GDM1 (cell line): Measurements from ENCODE around the gene NME3.

Source experiments
- DNase-seq: peaks from one replicate; lab custom pipeline; 2025; lab: John Stamatoyannopoulos, UW

Gene NME3

GRCh38 chr16:1793578-1794220 is 22.4 kb upstream of the NME3 start, which contains the start of gene IGFALS:
IGFALS (minus strand) TSS chr16:1793705; CDS start chr16:1793652, 53 bp downstream.
- no peak for DNase-seq

DNA sequence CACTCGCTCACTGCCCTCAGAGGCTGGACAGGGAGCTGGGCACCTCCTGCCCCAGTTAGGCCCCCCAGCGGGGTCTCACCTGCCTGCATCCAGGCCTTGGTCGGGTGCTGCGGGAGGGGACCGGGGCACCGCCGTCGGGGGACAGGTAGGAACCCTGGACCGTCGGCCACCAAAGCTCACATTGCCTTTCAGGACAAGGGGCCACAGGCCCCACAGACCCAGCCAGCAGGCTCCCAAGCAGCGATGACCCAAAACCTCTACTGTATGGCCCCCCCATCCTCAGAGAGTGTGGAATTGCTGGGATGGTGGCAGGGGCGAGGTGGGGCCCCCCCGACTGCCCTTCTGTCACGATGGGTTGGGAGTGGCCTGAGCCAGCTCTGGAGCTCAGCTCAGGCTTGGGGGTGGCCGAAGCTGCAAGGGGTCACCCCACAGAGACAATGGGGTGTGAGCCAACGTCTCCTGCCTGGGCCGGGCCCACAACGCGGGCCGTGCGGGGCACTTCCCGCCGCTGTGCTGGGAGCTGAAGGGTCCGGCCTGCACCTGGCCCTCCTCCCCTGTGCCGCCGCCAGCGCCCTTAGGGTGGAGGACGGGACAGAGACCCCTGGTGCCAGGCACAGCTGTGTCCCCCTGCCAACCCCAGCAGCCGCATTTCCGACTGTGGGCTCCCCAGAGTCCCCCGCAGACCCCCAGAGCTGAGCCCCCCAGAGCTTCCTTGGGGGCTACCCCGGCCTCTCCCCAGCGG is 21.7 kb upstream of the NME3 start:
- DNase-seq = no peak

DNA sequence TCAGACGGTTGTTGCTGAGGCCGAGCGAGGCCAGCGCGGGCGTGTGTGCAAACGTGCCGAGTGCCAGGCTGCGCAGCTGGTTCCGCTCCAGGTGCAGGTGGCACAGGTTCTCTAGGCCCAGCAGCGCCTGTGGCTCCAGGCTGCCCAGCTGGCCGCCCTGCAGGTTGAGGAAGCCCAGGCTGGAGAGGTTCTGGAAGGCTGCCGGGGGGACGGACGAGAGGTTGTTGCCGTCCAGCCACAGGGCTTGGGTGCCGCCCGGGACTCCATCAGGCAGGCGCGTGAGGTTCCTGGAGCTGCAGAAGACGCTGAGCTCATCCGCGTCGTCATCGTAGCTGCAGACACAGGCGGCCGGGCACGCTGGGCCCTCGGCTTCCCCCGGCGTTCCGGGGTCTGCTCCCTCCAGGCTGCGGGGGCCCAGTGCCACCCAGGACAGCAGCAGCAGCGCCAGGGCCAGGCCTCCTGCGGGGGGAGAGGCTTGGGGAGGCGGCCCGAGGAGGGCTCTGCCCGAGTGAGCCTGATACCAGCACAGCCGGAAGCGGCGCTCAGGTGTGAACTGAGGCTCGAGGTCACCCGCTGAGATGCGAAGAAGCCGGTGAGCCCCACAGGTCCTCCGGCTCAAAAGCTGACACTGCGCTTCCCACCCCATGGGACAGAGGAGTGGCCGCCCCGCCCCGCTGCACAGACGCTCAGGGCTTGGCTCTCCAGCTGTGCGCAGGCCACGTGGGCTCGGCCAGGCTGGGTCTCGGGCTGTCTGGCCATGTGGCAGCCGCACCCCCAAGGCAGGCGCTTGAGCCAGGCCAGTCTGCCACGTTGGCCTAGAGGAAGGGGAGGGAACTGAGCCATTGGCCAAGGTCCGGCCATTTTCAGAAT is 20.8 kb upstream of the NME3 start:
- no peak for DNase-seq

GRCh38 chr16:1791256-1791942 is 20.1 kb upstream of the NME3 start:
- no peak for DNase-seq

- no peak for DNase-seq
These were observed 19.4 kb upstream of the NME3 start for GRCh38 chr16:1790611-1791255.

DNA sequence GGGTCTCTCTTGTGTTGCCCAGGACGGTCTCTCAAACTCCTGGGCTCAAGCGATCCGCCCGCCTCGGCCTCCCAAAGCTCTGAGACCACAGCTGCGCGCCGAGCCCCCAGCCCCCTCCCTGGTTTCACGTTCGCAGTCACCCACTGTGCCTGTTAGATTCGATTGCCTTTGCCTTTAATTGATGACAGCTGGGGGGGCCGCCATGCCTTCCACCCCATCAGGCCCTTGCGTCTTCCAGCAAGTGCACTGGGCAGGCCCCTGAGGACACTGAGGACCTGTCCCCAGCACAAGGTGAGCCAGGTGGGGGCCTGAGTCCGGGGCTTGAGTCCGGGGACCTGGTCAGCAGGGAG is 18.9 kb upstream of the NME3 start:
- DNase-seq = no peak

GRCh38 chr16:1789643-1790045 is 18.3 kb upstream of the NME3 start:
- no peak for DNase-seq

- no peak for DNase-seq
These were observed 17.4 kb upstream of the NME3 start for GRCh38 chr16:1788708-1789100.

DNA sequence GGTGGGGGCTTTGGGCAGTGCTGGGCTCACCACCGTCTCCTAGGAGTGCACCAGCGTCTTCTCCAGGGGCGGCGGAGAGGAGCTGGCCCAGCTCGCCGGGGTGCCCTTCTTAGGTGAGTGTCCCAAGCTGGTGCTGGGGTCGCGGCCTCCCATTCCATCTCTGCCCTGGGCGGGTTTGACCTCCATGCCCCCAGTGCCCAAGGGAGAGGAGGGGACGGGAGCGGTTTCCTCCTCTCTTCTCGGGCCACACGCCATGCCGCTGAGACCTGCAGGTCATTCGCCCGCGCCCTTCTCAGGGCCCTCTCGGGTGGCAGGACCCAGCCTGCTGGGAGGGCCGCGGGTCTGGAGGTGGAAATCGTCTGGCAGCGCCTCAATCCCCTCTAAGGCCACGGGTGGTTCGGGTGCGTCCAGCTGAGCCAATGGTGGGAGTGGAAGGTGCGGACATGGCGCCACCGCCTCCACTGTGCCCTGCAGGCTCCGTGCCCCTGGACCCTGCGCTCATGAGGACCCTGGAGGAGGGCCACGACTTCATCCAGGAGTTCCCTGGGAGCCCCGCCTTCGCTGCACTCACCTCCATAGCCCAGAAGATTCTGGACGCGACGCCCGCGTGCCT is 16.9 kb upstream of the NME3 start:
- no peak for DNase-seq

DNA sequence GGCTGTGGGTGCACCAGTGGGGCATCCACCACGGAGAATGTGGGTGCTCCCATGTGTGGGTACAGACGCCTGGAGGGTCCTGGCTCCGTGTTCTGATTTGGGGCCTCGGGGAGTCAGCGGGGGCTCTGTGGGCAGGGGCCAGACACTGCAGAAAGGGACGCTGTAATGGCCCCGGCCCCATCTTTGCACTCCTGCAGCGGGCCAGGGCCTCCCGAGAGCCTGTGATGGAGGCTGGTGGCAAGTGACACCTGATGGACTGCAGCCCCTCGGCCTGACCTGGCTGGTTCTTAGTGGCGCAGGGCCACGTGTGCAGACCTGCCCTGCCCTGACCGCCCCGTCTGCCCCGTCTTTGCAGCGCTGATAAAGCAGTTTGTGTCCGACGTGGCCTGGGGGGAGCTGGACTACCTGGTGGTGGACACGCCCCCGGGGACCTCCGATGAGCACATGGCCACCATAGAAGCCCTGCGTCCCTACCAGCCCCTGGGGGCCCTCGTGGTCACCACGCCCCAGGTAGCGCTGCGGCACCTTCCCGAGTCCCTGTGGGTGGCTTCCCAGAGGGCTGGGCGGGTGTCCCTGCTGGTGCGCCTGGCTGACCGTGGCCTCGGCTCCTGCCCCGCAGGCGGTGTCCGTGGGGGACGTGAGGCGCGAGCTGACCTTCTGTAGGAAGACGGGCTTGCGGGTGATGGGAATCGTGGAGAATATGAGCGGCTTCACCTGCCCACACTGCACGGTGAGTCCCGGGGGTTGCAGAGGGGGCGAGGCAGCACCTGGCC is 16.2 kb upstream of the NME3 start:
- DNase-seq = no peak

DNA sequence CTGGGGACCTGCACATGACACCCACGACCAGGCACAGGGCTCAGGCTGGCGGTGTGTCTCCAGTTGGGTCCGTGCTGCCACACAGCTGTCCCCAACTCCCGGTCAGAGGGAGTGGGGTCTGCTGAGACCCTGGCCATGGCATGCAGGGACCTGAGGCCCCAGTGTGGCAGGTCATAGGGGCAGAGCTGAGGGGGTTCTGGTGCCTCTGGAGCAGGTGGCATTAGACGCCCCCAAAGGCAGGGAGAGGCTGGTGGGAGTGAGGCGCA is 15.6 kb upstream of the NME3 start:
- no peak for DNase-seq

DNA sequence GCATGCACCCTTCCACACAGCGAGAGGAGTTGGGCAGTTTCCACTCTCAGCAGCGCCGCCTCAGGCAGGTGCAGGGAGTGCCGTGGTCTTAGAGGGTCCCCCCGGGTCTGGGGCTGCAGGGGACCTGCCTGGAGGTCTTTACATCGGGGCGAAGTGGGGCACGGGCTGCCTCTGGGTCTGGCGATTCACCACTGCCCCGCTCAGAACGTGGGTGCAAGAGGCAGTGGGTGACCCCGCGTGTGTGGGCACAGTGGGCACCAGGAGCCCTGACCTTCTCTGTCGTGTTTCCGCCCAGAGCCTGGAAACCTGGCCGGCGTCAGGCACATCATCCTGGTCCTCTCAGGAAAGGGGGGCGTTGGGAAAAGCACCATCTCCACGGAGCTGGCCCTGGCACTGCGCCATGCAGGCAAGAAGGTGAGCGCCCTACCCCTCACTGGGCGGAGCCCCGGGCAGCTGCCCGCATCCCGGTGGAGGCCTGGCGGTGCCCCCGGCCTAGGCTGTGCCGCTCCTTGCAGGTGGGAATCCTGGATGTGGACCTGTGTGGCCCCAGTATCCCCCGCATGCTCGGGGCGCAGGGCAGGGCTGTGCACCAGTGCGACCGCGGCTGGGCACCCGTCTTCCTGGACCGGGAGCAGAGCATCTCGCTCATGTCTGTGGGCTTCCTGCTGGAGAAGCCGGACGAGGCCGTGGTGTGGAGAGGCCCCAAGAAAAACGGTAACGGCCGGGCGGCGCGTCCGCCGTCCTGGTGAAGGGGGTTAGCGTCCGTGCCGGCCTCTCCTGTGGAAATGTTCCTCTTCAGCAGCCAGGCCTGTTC is 15.1 kb upstream of the NME3 start:
- DNase-seq = no peak

DNA sequence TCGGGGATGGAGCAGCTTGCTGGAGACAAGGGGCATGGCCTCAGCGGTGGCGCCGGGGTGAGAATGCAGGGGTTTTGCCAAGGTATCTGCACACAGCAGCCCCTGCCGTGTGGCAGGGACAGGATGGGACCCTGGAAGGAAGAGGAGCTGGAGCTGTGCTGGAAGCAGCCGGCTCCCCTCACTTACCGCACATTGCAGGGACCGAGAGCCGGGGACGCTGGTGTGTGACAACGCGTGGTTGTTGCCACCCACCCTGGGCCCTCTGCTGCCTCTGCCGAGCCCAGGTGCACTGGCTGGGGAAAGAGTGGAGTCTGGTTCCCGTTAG is 14.5 kb upstream of the NME3 start:
- no peak for DNase-seq

- no peak for DNase-seq
These were observed 13.9 kb upstream of the NME3 start for GRCh38 chr16:1784977-1785845.

GRCh38 chr16:1782408-1783264 is 11.3 kb upstream of the NME3 start, which contains the start of the genes NUBP2 and SPSB3:
NUBP2 (plus strand) TSS chr16:1782960; CDS start chr16:1783021, 61 bp downstream.
SPSB3 (minus strand) TSS chr16:1782571; CDS start chr16:1781483, 1,088 bp downstream.
- DNase-seq = peak; percentile 100

DNA sequence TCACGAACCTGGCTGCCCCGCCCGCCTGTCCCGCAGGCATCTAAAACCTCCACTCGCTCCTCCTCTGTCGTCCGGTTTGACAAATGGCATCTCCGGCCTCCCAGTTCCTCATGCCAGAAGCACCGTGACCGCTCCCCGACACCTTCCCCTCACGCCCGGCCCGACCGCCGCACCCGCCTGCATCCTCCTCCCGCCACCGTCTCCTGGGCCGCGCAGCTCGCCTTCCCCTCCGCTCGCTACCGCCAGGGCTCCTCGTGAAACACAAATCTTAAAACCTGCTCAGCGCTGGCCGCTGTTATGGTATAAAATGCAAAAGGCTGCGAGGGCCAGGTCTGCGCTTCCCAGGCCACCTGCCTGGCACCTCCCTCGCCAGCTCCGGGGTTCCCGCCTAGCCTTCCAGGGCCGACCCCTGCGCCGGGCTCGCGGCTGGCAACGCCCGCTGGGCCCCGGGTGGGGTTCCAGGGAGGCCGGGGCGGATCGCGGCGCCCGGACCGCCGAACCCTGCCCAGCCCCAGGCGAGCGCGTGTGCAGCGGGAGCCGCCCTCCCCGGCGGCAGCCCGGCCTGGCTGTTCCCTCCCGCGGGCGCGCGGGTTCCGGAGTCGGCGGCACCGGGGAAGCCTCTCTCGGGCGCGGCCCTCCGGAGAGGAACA is 10.5 kb upstream of the NME3 start:
- no peak for DNase-seq

DNA sequence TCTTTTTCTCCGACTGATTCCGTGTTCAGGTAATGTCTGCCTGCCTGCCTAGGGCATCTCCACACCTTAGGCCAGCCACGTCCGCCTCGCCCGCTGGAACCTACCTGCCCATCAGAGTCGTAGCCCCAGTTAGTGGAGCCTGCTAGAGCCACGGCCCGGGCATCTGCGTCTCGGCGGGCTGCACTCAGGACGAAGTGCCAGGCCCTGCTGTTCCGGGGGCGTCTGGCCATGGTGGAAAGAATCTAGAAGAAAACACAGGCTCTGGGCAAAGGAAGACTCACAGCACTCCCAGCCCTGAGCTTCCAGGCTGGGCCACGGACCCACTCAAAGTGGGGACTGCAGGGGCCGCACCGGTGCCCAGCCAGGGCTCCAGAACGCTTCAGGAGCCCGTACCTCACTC is 9.9 kb upstream of the NME3 start:
- DNase-seq = no peak
